ENCODE results near the gene ALG9.

DNA sequence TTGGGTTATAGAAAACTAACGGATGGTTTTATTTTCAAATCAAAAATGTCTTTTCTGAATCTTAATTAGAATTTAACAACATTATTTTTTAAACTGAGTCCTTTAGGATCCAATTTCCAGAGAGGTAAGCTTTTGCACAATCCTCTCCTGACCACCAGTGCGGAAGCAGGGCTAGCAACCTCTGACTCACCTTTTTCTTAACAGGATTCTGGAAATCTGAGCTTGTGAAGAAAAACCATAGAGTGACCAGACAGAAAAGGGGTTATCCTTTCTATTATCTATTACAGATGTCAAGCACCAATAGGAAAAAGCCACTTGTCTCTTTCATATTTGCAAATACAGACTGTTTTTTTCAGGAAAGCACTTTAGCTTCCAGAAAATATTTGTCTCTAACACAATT is 25.3 kb downstream of the ALG9 start:
- TF ChIP-seq, protein P1, sequence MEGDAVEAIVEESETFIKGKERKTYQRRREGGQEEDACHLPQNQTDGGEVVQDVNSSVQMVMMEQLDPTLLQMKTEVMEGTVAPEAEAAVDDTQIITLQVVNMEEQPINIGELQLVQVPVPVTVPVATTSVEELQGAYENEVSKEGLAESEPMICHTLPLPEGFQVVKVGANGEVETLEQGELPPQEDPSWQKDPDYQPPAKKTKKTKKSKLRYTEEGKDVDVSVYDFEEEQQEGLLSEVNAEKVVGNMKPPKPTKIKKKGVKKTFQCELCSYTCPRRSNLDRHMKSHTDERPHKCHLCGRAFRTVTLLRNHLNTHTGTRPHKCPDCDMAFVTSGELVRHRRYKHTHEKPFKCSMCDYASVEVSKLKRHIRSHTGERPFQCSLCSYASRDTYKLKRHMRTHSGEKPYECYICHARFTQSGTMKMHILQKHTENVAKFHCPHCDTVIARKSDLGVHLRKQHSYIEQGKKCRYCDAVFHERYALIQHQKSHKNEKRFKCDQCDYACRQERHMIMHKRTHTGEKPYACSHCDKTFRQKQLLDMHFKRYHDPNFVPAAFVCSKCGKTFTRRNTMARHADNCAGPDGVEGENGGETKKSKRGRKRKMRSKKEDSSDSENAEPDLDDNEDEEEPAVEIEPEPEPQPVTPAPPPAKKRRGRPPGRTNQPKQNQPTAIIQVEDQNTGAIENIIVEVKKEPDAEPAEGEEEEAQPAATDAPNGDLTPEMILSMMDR (IDR thresholded peaks at IDR 0.05; ENCODE audit: insufficient read depth, low read length): no peak
- no peak for TF ChIP-seq POLR2AphosphoS5 (IDR thresholded peaks at IDR 0.05; ENCODE audit: low read depth)

Data from HL-60 (cell line).